LNCAP (cell line): ENCODE measurements around the gene LMAN2.

ENCODE experiments used
- CTCF ChIP-seq: fragments of 450-650 bp; IDR thresholded peaks from 2 replicates; pipeline ENCODE4 v1.5.1; 2017; ENCODE audit warnings: mild to moderate bottlenecking

LMAN2 gene

GRCh38 chr5:177327539-177328522, 23.6 kb downstream of the LMAN2 start:
- no peak for TF ChIP-seq CTCF

- TF ChIP-seq CTCF, result no peak
These were observed 25.5 kb downstream of the LMAN2 start for GRCh38 chr5:177325868-177326381.

GRCh38 chr5:177320879-177321278, 30.6 kb downstream of the LMAN2 start:
- no peak for TF ChIP-seq CTCF

GRCh38 chr5:177319913-177320588, 31.4 kb downstream of the LMAN2 start:
- no peak for TF ChIP-seq CTCF

GRCh38 chr5:177317959-177318377, 33.5 kb downstream of the LMAN2 start:
- TF ChIP-seq CTCF, result peak; percentile 95

GRCh38 chr5:177316005-177316404, 35.5 kb downstream of the LMAN2 start:
- no peak for TF ChIP-seq CTCF

- TF ChIP-seq CTCF, result no peak
These were observed 36.1 kb downstream of the LMAN2 start for GRCh38 chr5:177315411-177315810.
